Ovary (tissue), 3 donors: ENCODE results near the gene UMOD.

Source experiments
- EP300 ChIP-seq: sonication (generic); formaldehyde crosslinking; IDR thresholded peaks from one replicate; pipeline ENCODE4 v1.6.1; 2017; ENCODE audit warnings: antibody characterized with exemption
- POLR2A ChIP-seq: fragments of 450-650 bp; IDR thresholded peaks from one replicate; pipeline ENCODE4 v1.6.1; 2017; ENCODE audit warnings: antibody characterized with exemption, mild to moderate bottlenecking, moderate library complexity
- TF ChIP-seq, protein P1 (sequence below), 3 donors: fragments of 450-650 bp in 2 of 3; fragments of 200-600 bp in 1 of 3; IDR thresholded peaks; one replicate each; pipeline versions ENCODE4 v1.5.1 to v1.8.0; 2016 to 2022; ENCODE audit warnings: antibody characterized with exemption in 3 of 3, mild to moderate bottlenecking in 1 of 3
- donor health status: DM: no; HTN: no; CAD: no.

DNA sequence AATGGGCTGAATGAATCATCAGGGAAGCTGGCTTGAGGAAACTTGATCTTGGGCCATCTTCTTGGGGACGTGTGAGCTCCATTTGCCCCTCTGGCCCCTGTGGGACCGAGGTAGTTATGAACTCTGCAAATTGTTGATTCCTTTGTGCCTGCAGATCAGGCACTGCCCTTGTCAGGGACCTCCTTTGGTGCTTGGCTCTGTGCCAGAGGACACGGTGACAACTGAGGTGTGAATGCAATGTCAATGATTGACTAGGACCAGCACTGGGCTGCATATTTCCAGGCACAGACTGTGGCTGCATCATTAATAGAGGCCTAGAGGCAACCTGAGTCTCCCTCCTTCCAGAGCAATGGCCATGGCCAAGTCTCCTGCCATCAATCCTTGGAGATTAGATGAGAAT, 28.3 kb upstream of the UMOD start:
- TF ChIP-seq, protein P1, sequence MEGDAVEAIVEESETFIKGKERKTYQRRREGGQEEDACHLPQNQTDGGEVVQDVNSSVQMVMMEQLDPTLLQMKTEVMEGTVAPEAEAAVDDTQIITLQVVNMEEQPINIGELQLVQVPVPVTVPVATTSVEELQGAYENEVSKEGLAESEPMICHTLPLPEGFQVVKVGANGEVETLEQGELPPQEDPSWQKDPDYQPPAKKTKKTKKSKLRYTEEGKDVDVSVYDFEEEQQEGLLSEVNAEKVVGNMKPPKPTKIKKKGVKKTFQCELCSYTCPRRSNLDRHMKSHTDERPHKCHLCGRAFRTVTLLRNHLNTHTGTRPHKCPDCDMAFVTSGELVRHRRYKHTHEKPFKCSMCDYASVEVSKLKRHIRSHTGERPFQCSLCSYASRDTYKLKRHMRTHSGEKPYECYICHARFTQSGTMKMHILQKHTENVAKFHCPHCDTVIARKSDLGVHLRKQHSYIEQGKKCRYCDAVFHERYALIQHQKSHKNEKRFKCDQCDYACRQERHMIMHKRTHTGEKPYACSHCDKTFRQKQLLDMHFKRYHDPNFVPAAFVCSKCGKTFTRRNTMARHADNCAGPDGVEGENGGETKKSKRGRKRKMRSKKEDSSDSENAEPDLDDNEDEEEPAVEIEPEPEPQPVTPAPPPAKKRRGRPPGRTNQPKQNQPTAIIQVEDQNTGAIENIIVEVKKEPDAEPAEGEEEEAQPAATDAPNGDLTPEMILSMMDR (IDR thresholded peaks at IDR 0.05): no peak
- no peak for TF ChIP-seq POLR2A
- TF ChIP-seq EP300: no peak
